ENCODE data around the gene LHFPL5. TPM values are rescaled to one million over a fixed set of nuclear protein-coding genes. Genes with fewer than 3 reads are reported as not detected.

Gene LHFPL5
- total and polyA plus RNA-seq, 2 of the 13 experiments (the other 11 are each of a cell fraction or from before 2014, with no cell fraction given) = 0.03 TPM; not detected in 1

DNA sequence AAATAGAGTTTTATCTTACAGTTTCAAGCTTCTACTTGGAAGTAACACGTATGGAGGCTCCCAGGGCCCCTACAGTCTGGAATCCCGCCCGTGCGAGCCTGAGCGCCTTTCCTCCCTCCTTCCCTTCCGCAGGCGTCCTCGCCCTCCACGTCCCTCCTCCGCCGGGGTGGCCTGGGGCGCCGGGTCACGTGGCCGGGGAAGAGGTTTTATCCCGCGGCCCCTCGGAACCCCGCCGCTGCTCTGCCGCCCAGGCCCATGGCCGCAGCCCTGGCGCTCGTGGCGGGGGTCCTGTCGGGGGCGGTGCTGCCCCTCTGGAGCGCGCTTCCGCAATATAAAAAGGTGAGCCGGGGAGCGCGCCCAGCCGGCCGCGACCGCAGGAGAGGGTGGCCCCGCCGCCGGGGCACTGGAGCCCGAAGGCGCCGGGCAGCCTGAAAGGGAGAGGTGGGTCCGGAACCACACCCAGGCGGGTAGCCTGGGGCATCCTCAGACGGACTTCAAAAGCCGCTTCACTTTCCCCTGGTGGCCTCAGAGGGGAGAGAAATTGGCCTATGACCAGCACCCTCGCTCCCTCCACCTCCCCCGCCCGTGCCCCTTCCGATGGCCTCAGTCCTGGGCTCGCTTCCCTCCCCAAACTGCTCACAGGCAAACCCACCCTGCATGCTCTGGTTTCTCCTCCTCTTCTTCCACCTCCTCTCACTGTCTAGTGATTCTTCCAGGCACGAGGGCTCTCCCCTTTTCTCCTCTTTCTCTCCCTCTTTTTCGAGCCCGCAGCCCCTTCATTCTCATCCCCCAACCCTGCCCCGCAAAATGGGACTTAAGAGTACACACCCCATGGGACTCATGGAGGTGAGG, 28.6 kb upstream of the LHFPL5 start, which contains the start of gene CLPSL2 (continued):
- TF ChIP-seq, protein P1, sequence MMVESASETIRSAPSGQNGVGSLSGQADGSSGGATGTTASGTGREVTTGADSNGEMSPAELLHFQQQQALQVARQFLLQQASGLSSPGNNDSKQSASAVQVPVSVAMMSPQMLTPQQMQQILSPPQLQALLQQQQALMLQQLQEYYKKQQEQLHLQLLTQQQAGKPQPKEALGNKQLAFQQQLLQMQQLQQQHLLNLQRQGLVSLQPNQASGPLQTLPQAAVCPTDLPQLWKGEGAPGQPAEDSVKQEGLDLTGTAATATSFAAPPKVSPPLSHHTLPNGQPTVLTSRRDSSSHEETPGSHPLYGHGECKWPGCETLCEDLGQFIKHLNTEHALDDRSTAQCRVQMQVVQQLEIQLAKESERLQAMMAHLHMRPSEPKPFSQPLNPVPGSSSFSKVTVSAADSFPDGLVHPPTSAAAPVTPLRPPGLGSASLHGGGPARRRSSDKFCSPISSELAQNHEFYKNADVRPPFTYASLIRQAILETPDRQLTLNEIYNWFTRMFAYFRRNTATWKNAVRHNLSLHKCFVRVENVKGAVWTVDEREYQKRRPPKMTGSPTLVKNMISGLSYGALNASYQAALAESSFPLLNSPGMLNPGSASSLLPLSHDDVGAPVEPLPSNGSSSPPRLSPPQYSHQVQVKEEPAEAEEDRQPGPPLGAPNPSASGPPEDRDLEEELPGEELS (CRISPR knock-in tag; IDR thresholded peaks at IDR 0.05) = no peak
- TF ChIP-seq, protein P2, sequence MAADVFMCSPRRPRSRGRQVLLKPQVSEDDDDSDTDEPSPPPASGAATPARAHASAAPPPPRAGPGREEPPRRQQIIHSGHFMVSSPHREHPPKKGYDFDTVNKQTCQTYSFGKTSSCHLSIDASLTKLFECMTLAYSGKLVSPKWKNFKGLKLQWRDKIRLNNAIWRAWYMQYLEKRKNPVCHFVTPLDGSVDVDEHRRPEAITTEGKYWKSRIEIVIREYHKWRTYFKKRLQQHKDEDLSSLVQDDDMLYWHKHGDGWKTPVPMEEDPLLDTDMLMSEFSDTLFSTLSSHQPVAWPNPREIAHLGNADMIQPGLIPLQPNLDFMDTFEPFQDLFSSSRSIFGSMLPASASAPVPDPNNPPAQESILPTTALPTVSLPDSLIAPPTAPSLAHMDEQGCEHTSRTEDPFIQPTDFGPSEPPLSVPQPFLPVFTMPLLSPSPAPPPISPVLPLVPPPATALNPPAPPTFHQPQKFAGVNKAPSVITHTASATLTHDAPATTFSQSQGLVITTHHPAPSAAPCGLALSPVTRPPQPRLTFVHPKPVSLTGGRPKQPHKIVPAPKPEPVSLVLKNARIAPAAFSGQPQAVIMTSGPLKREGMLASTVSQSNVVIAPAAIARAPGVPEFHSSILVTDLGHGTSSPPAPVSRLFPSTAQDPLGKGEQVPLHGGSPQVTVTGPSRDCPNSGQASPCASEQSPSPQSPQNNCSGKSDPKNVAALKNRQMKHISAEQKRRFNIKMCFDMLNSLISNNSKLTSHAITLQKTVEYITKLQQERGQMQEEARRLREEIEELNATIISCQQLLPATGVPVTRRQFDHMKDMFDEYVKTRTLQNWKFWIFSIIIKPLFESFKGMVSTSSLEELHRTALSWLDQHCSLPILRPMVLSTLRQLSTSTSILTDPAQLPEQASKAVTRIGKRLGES (CRISPR knock-in tag; IDR thresholded peaks at IDR 0.05; ENCODE audit: borderline replicate concordance) = no peak
- TF ChIP-seq GATA4 (IDR thresholded peaks at IDR 0.05; ENCODE audit: borderline replicate concordance, low read depth) = no peak
- TF ChIP-seq, protein P3, sequence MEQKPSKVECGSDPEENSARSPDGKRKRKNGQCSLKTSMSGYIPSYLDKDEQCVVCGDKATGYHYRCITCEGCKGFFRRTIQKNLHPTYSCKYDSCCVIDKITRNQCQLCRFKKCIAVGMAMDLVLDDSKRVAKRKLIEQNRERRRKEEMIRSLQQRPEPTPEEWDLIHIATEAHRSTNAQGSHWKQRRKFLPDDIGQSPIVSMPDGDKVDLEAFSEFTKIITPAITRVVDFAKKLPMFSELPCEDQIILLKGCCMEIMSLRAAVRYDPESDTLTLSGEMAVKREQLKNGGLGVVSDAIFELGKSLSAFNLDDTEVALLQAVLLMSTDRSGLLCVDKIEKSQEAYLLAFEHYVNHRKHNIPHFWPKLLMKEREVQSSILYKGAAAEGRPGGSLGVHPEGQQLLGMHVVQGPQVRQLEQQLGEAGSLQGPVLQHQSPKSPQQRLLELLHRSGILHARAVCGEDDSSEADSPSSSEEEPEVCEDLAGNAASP (CRISPR knock-in tag; IDR thresholded peaks at IDR 0.05; ENCODE audit: borderline replicate concordance) = no peak
- no peak for TF ChIP-seq TMF1 (CRISPR knock-in tag; IDR thresholded peaks at IDR 0.05; ENCODE audit: low read depth)
- no peak for TF ChIP-seq REL (CRISPR knock-in tag; conservative IDR thresholded peaks at IDR 0.05)
- TF ChIP-seq RFX3 (CRISPR knock-in tag; IDR thresholded peaks at IDR 0.05) = no peak
- TF ChIP-seq, protein P4, sequence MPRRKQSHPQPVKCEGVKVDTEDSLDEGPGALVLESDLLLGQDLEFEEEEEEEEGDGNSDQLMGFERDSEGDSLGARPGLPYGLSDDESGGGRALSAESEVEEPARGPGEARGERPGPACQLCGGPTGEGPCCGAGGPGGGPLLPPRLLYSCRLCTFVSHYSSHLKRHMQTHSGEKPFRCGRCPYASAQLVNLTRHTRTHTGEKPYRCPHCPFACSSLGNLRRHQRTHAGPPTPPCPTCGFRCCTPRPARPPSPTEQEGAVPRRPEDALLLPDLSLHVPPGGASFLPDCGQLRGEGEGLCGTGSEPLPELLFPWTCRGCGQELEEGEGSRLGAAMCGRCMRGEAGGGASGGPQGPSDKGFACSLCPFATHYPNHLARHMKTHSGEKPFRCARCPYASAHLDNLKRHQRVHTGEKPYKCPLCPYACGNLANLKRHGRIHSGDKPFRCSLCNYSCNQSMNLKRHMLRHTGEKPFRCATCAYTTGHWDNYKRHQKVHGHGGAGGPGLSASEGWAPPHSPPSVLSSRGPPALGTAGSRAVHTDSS (CRISPR knock-in tag; conservative IDR thresholded peaks at IDR 0.05) = no peak
- TF ChIP-seq JDP2 (CRISPR knock-in tag; IDR thresholded peaks at IDR 0.05; ENCODE audit: borderline replicate concordance) = no peak
- TF ChIP-seq SALL2 (CRISPR knock-in tag; IDR thresholded peaks at IDR 0.05) = no peak
- no peak for TF ChIP-seq PPARG (CRISPR knock-in tag; conservative IDR thresholded peaks at IDR 0.05)
- TF ChIP-seq YEATS2 (CRISPR knock-in tag; IDR thresholded peaks at IDR 0.05; ENCODE audit: borderline replicate concordance) = no peak
- TF ChIP-seq, protein P5, sequence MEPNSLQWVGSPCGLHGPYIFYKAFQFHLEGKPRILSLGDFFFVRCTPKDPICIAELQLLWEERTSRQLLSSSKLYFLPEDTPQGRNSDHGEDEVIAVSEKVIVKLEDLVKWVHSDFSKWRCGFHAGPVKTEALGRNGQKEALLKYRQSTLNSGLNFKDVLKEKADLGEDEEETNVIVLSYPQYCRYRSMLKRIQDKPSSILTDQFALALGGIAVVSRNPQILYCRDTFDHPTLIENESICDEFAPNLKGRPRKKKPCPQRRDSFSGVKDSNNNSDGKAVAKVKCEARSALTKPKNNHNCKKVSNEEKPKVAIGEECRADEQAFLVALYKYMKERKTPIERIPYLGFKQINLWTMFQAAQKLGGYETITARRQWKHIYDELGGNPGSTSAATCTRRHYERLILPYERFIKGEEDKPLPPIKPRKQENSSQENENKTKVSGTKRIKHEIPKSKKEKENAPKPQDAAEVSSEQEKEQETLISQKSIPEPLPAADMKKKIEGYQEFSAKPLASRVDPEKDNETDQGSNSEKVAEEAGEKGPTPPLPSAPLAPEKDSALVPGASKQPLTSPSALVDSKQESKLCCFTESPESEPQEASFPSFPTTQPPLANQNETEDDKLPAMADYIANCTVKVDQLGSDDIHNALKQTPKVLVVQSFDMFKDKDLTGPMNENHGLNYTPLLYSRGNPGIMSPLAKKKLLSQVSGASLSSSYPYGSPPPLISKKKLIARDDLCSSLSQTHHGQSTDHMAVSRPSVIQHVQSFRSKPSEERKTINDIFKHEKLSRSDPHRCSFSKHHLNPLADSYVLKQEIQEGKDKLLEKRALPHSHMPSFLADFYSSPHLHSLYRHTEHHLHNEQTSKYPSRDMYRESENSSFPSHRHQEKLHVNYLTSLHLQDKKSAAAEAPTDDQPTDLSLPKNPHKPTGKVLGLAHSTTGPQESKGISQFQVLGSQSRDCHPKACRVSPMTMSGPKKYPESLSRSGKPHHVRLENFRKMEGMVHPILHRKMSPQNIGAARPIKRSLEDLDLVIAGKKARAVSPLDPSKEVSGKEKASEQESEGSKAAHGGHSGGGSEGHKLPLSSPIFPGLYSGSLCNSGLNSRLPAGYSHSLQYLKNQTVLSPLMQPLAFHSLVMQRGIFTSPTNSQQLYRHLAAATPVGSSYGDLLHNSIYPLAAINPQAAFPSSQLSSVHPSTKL (CRISPR knock-in tag; IDR thresholded peaks at IDR 0.05) = no peak
- TF ChIP-seq MTF2 (CRISPR knock-in tag; IDR thresholded peaks at IDR 0.05; ENCODE audit: borderline replicate concordance) = peak; percentile 92; the same call in 1 of the 2 replicates
- TF ChIP-seq GLI4 (CRISPR knock-in tag; IDR thresholded peaks at IDR 0.05; ENCODE audit: borderline replicate concordance) = no peak
- no peak for TF ChIP-seq KLF6 (CRISPR knock-in tag; IDR thresholded peaks at IDR 0.05)
- TF ChIP-seq ZNF607 (CRISPR knock-in tag; IDR thresholded peaks at IDR 0.05; ENCODE audit: borderline replicate concordance) = no peak
